Effector CD4-positive, alpha-beta T cell (primary cell): ENCODE data around the gene ALG8.
"Not testable (repeated sequence)": the region's sequence is repeated elsewhere in the genome, so short reads cannot be mapped to it uniquely, and the experiment has no call there.

ENCODE experiments used
- DNase-seq: peaks from one replicate; pipeline ENCODE4 v3.0.0-alpha.2; 2020

ALG8 gene

GRCh38 chr11:78067704-78068103 lies 71.7 kb downstream of the ALG8 start:
- DNase-seq: no peak

GRCh38 chr11:78066471-78066870 lies 73.0 kb downstream of the ALG8 start:
- DNase-seq: no peak

- DNase-seq: no peak
These were observed 74.2 kb downstream of the ALG8 start for GRCh38 chr11:78065203-78065602.

GRCh38 chr11:78063440-78064181 lies 75.8 kb downstream of the ALG8 start, which contains the start of gene THRSP:
Gene THRSP, plus strand, starts transcription at chr11:78063861. Its CDS starts 21 bp downstream, at chr11:78063882.
- DNase-seq: no peak

GRCh38 chr11:78062671-78063070 lies 76.8 kb downstream of the ALG8 start:
- no peak for DNase-seq

- no peak for DNase-seq
These were observed 77.5 kb downstream of the ALG8 start for GRCh38 chr11:78061921-78062311.

- DNase-seq: no peak
These were observed 78.1 kb downstream of the ALG8 start for GRCh38 chr11:78061088-78061920.

GRCh38 chr11:78060533-78060932 lies 78.9 kb downstream of the ALG8 start:
- no peak for DNase-seq

- DNase-seq: not testable (repeated sequence)
These were observed 79.6 kb downstream of the ALG8 start for GRCh38 chr11:78059749-78060328.

GRCh38 chr11:78057462-78058055 lies 81.9 kb downstream of the ALG8 start:
- DNase-seq: no peak

- no peak for DNase-seq
These were observed 83.3 kb downstream of the ALG8 start for GRCh38 chr11:78056093-78056492.

- no peak for DNase-seq
These were observed 84.5 kb downstream of the ALG8 start for GRCh38 chr11:78054971-78055370.

- no peak for DNase-seq
These were observed 88.2 kb downstream of the ALG8 start for GRCh38 chr11:78050964-78051831.
